PFSK-1 (cell line): ENCODE results near the gene NYAP1.

Experiments
- POLR2AphosphoS5 ChIP-seq: IDR thresholded peaks from 2 replicates; pipeline ENCODE4 v1.6.1; 2012; ENCODE audit warnings: low read depth, mild to moderate bottlenecking, control low read depth, low read length, moderate library complexity
- SIN3A ChIP-seq: IDR thresholded peaks from 2 replicates; pipeline ENCODE4 v1.6.1; 2012; ENCODE audit warnings: mild to moderate bottlenecking, low read length, moderate library complexity, borderline replicate concordance; ENCODE audit not compliant: insufficient read depth
- TF ChIP-seq, protein P1 (sequence below), 2 experiments: IDR thresholded peaks; 2 replicates each; pipeline versions ENCODE4 v1.6.1 to v1.8.0; 2011 to 2012; ENCODE audit warnings: low read depth in 2 of 2, low read length in 2 of 2, control low read depth in 1 of 2, inconsistent platforms in 1 of 2, mild to moderate bottlenecking in 1 of 2, moderate library complexity in 1 of 2; ENCODE audit not compliant: insufficient read depth in 1 of 2

DNA sequence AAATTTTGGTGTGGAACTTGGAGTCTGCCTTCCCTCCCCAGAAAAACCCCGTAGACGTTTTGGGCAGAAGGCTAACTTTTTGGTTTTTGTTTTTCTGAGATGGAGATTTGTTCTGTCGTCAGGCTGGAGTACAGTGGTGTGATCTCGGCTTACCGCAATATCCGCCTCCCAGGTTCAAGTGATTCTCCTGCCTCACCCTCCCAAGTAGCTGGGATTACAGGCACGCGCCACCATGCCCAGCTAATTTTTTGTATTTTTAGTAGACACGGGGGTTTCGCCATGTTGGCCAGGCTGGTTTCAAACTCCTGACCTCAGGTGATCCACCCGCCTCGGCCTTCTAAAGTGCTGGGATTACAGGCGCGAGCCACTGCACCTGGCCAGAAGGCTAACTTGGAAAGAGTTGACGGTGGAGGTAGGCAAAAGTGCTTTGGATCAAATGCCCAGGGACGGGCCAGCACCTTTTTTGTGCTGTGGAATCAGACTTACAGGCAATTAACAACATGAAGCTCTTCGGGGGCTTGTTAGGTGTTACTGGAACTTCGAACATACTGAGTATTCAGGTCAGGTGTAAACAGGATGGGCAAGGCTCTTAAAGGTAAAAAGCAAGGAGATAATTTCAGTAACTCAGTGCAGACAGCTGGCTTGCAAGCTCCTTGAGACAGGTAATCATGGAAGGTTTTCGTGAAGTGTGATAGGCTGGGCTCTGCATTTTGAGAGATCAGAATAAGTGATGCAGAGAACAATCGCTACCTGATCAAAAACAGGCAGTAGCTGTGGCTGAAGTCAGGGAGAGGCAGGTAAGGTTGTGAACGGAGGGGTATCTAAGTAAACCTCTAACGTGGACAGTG lies 49.2 kb upstream of the NYAP1 start:
- TF ChIP-seq, protein P1, sequence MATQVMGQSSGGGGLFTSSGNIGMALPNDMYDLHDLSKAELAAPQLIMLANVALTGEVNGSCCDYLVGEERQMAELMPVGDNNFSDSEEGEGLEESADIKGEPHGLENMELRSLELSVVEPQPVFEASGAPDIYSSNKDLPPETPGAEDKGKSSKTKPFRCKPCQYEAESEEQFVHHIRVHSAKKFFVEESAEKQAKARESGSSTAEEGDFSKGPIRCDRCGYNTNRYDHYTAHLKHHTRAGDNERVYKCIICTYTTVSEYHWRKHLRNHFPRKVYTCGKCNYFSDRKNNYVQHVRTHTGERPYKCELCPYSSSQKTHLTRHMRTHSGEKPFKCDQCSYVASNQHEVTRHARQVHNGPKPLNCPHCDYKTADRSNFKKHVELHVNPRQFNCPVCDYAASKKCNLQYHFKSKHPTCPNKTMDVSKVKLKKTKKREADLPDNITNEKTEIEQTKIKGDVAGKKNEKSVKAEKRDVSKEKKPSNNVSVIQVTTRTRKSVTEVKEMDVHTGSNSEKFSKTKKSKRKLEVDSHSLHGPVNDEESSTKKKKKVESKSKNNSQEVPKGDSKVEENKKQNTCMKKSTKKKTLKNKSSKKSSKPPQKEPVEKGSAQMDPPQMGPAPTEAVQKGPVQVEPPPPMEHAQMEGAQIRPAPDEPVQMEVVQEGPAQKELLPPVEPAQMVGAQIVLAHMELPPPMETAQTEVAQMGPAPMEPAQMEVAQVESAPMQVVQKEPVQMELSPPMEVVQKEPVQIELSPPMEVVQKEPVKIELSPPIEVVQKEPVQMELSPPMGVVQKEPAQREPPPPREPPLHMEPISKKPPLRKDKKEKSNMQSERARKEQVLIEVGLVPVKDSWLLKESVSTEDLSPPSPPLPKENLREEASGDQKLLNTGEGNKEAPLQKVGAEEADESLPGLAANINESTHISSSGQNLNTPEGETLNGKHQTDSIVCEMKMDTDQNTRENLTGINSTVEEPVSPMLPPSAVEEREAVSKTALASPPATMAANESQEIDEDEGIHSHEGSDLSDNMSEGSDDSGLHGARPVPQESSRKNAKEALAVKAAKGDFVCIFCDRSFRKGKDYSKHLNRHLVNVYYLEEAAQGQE (IDR thresholded peaks at IDR 0.05; ENCODE audit: insufficient read depth in 1 of 2, low read depth in 2 of 2, low read length in 2 of 2) = no peak
- TF ChIP-seq POLR2AphosphoS5 (no peak; the same call in 1 of the 2 replicates), SIN3A (no peak)
